K562 (cell line): ENCODE measurements around the gene EEF2. TPM values are rescaled to one million over a fixed set of nuclear protein-coding genes. Genes with fewer than 3 reads are reported as not detected.

ENCODE experiments used
- ARID4B ChIP-seq: sonication (generic); formaldehyde crosslinking; IDR thresholded peaks from 2 replicates; pipeline ENCODE4 v1.8.0; 2022; ENCODE audit warnings: mild to moderate bottlenecking, missing genetic modification reagents
- FOXP1 ChIP-seq: sonication (generic); formaldehyde crosslinking; IDR thresholded peaks from 2 replicates; pipeline ENCODE4 v1.8.0; 2022; ENCODE audit warnings: mild to moderate bottlenecking, missing genetic modification reagents
- PURB ChIP-seq: sonication (generic); formaldehyde crosslinking; IDR thresholded peaks from 2 replicates; pipeline ENCODE4 v1.9.0; 2021; ENCODE audit warnings: low read depth, mild to moderate bottlenecking, missing genetic modification reagents
- XRCC3 ChIP-seq: fragments of 450-650 bp; IDR thresholded peaks from 2 replicates; pipeline ENCODE4 v1.6.1; 2017; ENCODE audit warnings: mild to moderate bottlenecking, moderate library complexity
- ZNF224 ChIP-seq: sonication (generic); formaldehyde crosslinking; IDR thresholded peaks from 2 replicates; pipeline ENCODE4 v1.8.0; 2022; ENCODE audit warnings: mild to moderate bottlenecking, missing genetic modification reagents
- polyA plus RNA-seq, 8 experiments: library from polyadenylated mRNA; depleted of rRNA in 4 of 8; stranded (reverse) in 5 of 8; unstranded in 3 of 8; fragments of >200 nt; fragmentation: Nextera tagmentation in 2 of 8; fragmentation: Illumina TruSeq in 1 of 8; extraction: Ambion mirVana in 2 of 8; extraction: Trizol in 1 of 8; gene quantifications; 2 replicates each; pipeline versions ENCODE4 v1.2.1 to v1.2.3, GENCODE V29; 2011 to 2014; ENCODE audit warnings: inconsistent platforms in 1 of 8, missing spikeins in 1 of 8
- total RNA-seq, 7 experiments: library from RNA; depleted of rRNA in 6 of 7; stranded (reverse); fragments of >200 nt in 6 of 7; fragmentation: Illumina TruSeq in 2 of 7; extraction: Trizol in 2 of 7; gene quantifications; 2 replicates each; pipeline versions ENCODE4 v1.2.1 to v1.2.3, GENCODE V29; 2011 to 2021; ENCODE audit warnings: low replicate concordance in 1 of 7

EEF2 gene
- total and polyA plus RNA-seq, 9 of the 15 experiments (the other 6 are each of a cell fraction or from before 2014, with no cell fraction given) = 372 to 3,003 (median 1,453) TPM

DNA sequence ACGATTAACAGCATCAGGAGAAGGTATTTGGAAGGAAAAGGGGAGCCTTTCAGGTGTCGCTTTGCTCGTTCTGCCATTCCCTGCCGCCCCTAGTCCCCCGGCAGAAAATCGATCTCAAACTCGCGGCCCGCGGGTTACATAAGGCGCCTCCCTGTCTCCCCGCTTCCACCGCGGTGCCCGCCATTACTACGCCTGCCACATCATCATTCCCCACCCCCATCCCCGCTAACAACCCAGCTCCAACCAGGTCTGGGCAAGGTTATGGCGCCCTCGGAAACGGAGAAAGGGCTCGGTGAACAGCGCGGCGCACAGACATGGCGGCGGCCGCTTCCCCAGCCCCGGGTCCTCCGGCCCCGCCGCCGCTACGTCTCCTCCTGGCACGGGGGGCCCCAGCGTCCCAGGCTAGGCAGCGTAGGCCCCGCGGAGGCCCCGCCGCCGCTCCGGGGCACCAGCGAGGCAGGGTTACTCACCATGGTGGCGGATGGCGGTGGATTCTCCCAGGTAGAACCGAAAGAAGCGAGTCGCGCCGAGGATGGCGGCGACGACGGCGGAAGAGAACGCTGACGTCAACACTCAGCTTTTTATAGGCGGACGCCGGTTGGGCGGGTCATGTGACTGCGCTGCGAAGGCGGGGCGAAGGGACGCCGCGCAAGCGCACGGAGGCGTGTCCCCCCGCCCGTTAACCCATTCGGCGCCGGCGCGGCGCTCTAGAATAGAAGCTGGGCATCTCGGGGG is at the start of gene EEF2 (continued):
- TF ChIP-seq ARID4B (CRISPR knock-in tag) (peak; percentile 95), XRCC3 (no peak), PURB (CRISPR knock-in tag) (no peak), FOXP1 (peak; percentile 93; the same call in 1 of the 2 replicates), ZNF224 (peak; percentile 62; the same call in 1 of the 2 replicates)
